ENCODE measurements around the gene FAM20C. TPM values are rescaled to one million over a fixed set of nuclear protein-coding genes. Genes with fewer than 3 reads are reported as not detected.

The FAM20C gene
- total and polyA plus RNA-seq, 2 of the 8 experiments (the other 6 are each of a cell fraction or from before 2014, with no cell fraction given) = 9.5 to 34.8 TPM

DNA sequence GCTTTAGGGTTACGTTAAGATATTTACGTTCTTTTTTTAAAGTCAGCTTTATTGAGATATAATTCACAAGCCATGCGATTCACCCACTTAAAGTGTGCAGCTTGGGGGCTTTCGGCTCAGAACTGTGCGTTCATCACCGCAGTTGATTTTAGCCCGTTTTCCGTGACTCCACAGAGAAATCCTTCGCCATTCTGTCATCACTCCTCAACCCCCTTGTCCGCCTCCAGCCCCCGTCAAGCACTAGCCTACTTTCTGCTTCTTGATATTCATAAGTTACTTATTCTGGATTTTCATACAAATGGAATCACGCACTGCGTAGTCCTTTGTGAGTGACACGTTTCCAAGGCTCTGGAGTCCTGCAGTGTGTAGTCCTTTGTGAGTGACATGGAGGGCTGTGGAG, 20.4 kb downstream of the FAM20C start:
- Histone ChIP-seq H3K4me3 (ENCODE audit: extremely low read depth in 1 of 4, insufficient read depth in 2 of 4, low read depth in 3 of 4, low read length in 4 of 4) (no peak overlapping the region), H3K79me2 (ENCODE audit: control insufficient read depth in 1 of 2, insufficient read depth in 2 of 2, low read length in 2 of 2) (peaks cover 0 to 14% of the 10 kb centered on the region in 2 experiments; a peak in 1 of 4 replicates), H4K20me1 (replicated peaks in 1 of 2; ENCODE audit: control insufficient read depth in 1 of 2, insufficient read depth in 2 of 2, low read length in 2 of 2) (peaks cover 0 to 13% of the 10 kb centered on the region in 2 experiments), H2AK5ac (ENCODE audit: low read depth, low read length) (no peak overlapping the region), H3K23ac (ENCODE audit: insufficient read length) (no peak overlapping the region), H3K27ac (ENCODE audit: low read depth, low read length) (no peak overlapping the region), H3K27me3 (replicated peaks in 1 of 4; ENCODE audit: control insufficient read depth in 3 of 4, extremely low read depth in 1 of 4, insufficient read depth in 3 of 4, low read length in 3 of 4) (no peaks in the 10 kb centered on the region), H4K5ac (ENCODE audit: insufficient read length, low read depth, low read length) (no peak overlapping the region), H2BK12ac (ENCODE audit: low read depth, low read length) (no peak overlapping the region), H3K23me2 (ENCODE audit: low read depth, low read length) (peaks cover 2% of the 10 kb centered on the region; the same call in 1 of the 2 replicates), H3K14ac (ENCODE audit: insufficient read length) (no peak overlapping the region), H3K4ac (replicated peaks; ENCODE audit: insufficient read length, low read depth, low read length) (no peak overlapping the region), H4K8ac (ENCODE audit: extremely low read depth, insufficient read depth, low read length) (no peak overlapping the region), H2BK20ac (ENCODE audit: low read length) (no peak overlapping the region), H3K9me3 (ENCODE audit: insufficient read depth in 2 of 2, low read depth in 1 of 2, low read length in 1 of 2) (no peaks in the 10 kb centered on the region), H4K91ac (replicated peaks; ENCODE audit: insufficient read length, low read length) (no peak overlapping the region), H3K4me2 (ENCODE audit: insufficient read depth in 1 of 2, low read depth in 2 of 2, low read length in 2 of 2) (no peak overlapping the region), H3K79me1 (ENCODE audit: low read depth, low read length) (peaks cover 4% of the 10 kb centered on the region), H2AFZ (ENCODE audit: low read length) (no peak overlapping the region), H3K9ac (replicated peaks in 1 of 4; ENCODE audit: extremely low read depth in 1 of 4, low read depth in 3 of 4, low read length in 3 of 4) (no peak overlapping the region), H3K4me1 (replicated peaks in 1 of 4; ENCODE audit: control insufficient read depth in 3 of 4, insufficient read depth in 4 of 4, low read length in 3 of 4) (peaks cover 0 to 2% (median 1%) of the 10 kb centered on the region in 4 experiments; a peak in 1 of 7 replicates), H2BK15ac (ENCODE audit: low read length) (no peak overlapping the region), H3K56ac (replicated peaks; ENCODE audit: insufficient read length, low read depth, low read length) (no peak overlapping the region), H3K36me3 (ENCODE audit: control insufficient read depth in 2 of 4, insufficient read depth in 4 of 4, low read length in 3 of 4) (peaks cover 0 to 11% (median 3%) of the 10 kb centered on the region in 4 experiments; a peak in 3 of 8 replicates), H3K18ac (ENCODE audit: extremely low read depth, low read length) (no peak overlapping the region), H2BK120ac (replicated peaks; ENCODE audit: low read depth, low read length) (no peak overlapping the region), H2BK5ac (ENCODE audit: low read depth, low read length) (no peak overlapping the region)
- FAIRE-seq = no peak
- DNase-seq (ENCODE audit: low read depth in 1 of 2, low spot score in 2 of 2) = no peak
- ChIA-PET POLR2A (ENCODE audit: partially characterized antibody) (no interaction called here), CTCF (ENCODE audit: partially characterized antibody) (no interaction called here)
- WGBS, 2 experiments (ENCODE audit: extremely low coverage in 1 of 2, insufficient coverage in 1 of 2, insufficient read length in 1 of 2, insufficient replicate concordance in 2 of 2, low coverage in 1 of 2, low lambda C conversion rate in 2 of 2, missing lambda C conversion rate in 1 of 2) = 87% methylated on average over 14 of the region's 14 CpGs; no CpG with 5 or more reads in 1 of the 2 experiments
- no peak for TF ChIP-seq EGR1 (IDR thresholded peaks at IDR 0.05; ENCODE audit: borderline replicate concordance, low read depth, low read length)
- TF ChIP-seq POLR2A (IDR thresholded peaks at IDR 0.05; ENCODE audit: control extremely low read depth in 1 of 2, low read depth in 2 of 2, low read length in 2 of 2) = no peak
- TF ChIP-seq SUZ12 (IDR thresholded peaks at IDR 0.05; ENCODE audit: low read length) = no peak
- no peak for TF ChIP-seq RAD21 (IDR thresholded peaks at IDR 0.05 in 1 of 2, conservative IDR thresholded peaks at IDR 0.05 in 1 of 2; ENCODE audit: low read depth in 2 of 2, low read length in 2 of 2)
- no peak for TF ChIP-seq YY1 (IDR thresholded peaks at IDR 0.05; ENCODE audit: low read depth, low read length)
- TF ChIP-seq KDM1A (IDR thresholded peaks at IDR 0.05; ENCODE audit: borderline replicate concordance, low read length) = no peak
- no peak for TF ChIP-seq CHD1 (IDR thresholded peaks at IDR 0.05; ENCODE audit: low read depth, low read length)
- TF ChIP-seq CREB1 (IDR thresholded peaks at IDR 0.05) = no peak
- TF ChIP-seq SRF (IDR thresholded peaks at IDR 0.05; ENCODE audit: low read depth, low read length) = no peak
- TF ChIP-seq EZH2 (IDR thresholded peaks at IDR 0.05; ENCODE audit: low read depth, low read length, severe bottlenecking) = no peak
- TF ChIP-seq RXRA (IDR thresholded peaks at IDR 0.05; ENCODE audit: insufficient read depth, low read depth, low read length) = no peak
- TF ChIP-seq MAFK (IDR thresholded peaks at IDR 0.05; ENCODE audit: low read depth, low read length) = no peak
- TF ChIP-seq KDM4A (IDR thresholded peaks at IDR 0.05; ENCODE audit: low read depth, low read length, severe bottlenecking) = no peak
